Thymus (tissue), 11 donors: ENCODE results near the gene SPTSSB. TPM values are rescaled to one million over a fixed set of nuclear protein-coding genes. Genes with fewer than 3 reads are reported as not detected.

Source experiments
- DNase-seq, 9 donors: peaks; one replicate each; pipeline ENCODE4 v3.0.0-alpha.2; 2013; ENCODE audit warnings: low spot score in 9 of 9, low read depth in 6 of 9, missing footprints in 1 of 9
- H3K27ac ChIP-seq, 2 donors: one replicate each; pipeline ENCODE4 v1.5.1; 2013; ENCODE audit warnings: control low read depth in 1 of 2, low read depth in 1 of 2, low read length in 1 of 2, mild to moderate bottlenecking in 1 of 2, moderate library complexity in 1 of 2
- H3K27me3 ChIP-seq, 2 donors: one replicate each; pipeline ENCODE4 v1.5.1; 2013; ENCODE audit warnings: low read length in 1 of 2; ENCODE audit not compliant: control insufficient read depth in 2 of 2, insufficient read depth in 1 of 2
- H3K36me3 ChIP-seq, 2 donors: one replicate each; pipeline ENCODE4 v1.5.1; 2013; ENCODE audit warnings: low read length in 1 of 2, mild to moderate bottlenecking in 1 of 2, moderate library complexity in 1 of 2; ENCODE audit not compliant: control insufficient read depth in 2 of 2, insufficient read depth in 2 of 2
- H3K4me1 ChIP-seq, 2 donors: one replicate each; pipeline ENCODE4 v1.5.1; 2013; ENCODE audit warnings: low read length in 2 of 2; ENCODE audit not compliant: control insufficient read depth in 2 of 2, insufficient read depth in 2 of 2
- H3K4me3 ChIP-seq, 2 donors: one replicate each; pipeline ENCODE4 v1.5.1; 2013; ENCODE audit warnings: low read length in 2 of 2, control low read depth in 1 of 2, mild to moderate bottlenecking in 1 of 2
- H3K9me3 ChIP-seq, 2 donors: one replicate each; pipeline ENCODE4 v1.5.1; 2013; ENCODE audit warnings: low read length in 1 of 2, mild to moderate bottlenecking in 1 of 2; ENCODE audit not compliant: control insufficient read depth in 2 of 2, insufficient read depth in 1 of 2
- WGBS: extraction: QIAGEN DNeasy Blood & Tissue Kit; methylation state at CpG from one replicate; pipeline ENCODE4 v1.1.7; 2013; 5-methylcytosine and 5-hydroxymethylcytosine counted together
- polyA plus RNA-seq: library from polyadenylated mRNA; stranded (reverse); fragments of 200-250 nt; gene quantifications from one replicate; pipeline ENCODE4 v1.2.3, GENCODE V29; 2013
- total RNA-seq: library from RNA; stranded (reverse); fragments of 120-200 nt; gene quantifications from one replicate; pipeline ENCODE4 v1.2.4, GENCODE V29; 2013
- donor health status: healthy.

The SPTSSB gene
- total and polyA plus RNA-seq, 2 donors, result 0.52 to 3.3 TPM

DNA sequence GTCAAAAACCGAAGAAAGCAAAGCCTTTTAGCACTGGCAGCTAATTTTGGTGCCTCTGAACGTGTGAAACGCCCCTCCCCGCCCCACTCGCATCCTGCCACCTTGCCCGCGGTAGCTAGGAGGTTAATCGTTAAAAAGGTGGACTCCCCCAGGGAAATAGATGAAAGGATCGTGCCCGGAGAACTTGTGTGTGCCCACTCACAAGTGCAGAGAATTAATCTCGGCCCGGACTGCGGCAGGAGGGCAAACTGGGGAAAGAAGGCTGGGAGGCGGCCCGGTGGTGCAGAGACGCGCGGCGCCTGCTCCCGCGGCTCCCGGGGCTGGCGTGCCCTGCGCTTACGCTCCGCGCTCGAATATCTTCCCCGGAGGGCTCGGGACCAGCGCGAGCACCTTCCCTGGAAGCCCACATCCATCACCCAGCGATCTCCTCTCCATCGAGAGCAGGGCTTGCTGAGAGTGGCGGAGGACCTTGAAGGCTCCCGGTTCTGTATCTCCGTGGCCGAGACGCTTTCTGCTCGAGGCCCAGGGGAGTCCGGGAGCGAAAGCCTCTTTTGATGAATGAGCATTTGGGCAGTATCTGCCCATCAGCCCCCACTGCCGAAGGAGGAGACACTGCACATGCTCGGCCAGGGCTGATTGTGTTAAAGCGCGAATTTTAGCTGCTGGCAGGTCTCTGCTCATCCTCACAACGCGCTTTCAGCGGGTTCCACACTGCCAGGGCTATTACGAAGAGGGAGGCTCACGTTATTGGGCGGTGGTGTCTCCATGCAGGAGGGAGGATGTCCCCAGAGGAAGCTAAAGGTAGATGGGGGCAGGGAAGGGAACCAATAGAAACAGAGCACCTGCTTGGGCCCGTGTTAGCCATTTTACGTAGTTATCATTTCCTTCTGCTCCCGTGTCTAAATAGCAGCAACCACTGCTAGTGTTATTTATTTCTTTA lies 1.3 kb upstream of the SPTSSB start:
- H3K9me3 ChIP-seq, result peaks cover 0 to 10% of the 10 kb centered on the region in 2 donors
- WGBS, result 4% methylated on average over 55 of the region's 55 CpGs
- H3K27me3 ChIP-seq, result peaks cover 26 to 73% of the 10 kb centered on the region in 2 donors
- no peak overlapping the region for H3K27ac ChIP-seq
- no peaks in the 10 kb centered on the region for H3K36me3 ChIP-seq
- peak overlapping the region; percentile 24 to 26 for H3K4me3 ChIP-seq
- peak in 1 of 9 donors; percentile 42 for DNase-seq
- peaks cover 0 to 16% of the 10 kb centered on the region in 2 donors for H3K4me1 ChIP-seq

DNA sequence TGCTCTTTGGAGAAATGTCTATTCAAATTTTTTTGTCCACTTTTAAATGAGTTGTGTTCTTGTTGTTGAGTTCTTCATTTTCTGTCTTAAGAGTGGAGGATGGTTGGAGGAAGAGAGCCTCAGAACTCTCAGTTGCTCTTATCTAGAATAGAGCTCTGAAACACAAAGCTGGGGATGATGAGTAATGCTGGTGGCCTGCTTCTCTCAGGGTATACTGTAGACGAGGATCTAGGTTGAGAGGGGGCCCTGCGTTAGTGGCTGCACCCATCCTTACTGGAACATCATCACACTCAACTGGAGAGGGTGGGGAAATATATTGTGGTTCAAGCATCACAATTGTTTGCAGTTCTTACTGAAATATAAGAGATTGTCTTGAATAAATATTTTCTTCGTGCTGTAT lies 1.8 kb downstream of the SPTSSB start:
- no peak for DNase-seq

DNA sequence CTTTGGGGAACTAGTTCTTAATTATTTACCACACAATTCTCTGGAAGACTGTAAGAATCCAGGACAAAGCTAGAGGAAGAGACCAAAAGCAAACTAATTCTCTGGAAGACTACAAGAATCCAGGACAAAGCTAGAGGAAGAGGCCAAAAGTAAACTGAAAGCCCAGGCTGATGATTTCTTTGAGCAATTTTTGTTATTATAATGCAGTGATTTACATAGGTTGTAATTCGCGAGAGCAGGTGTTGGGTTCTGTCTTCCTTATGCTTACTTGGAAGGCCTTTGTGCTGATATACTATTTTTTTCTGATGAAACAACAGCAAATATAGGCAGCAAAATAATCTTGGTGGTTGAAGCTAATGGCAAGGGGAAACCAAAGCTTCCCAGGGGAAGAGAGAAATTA lies 5.2 kb downstream of the SPTSSB start:
- H3K27me3 ChIP-seq, result peaks cover 0 to 29% of the 10 kb centered on the region in 2 donors
- WGBS, result 91% methylated on average over 2 of the region's 2 CpGs
- no peak for DNase-seq
- no peaks in the 10 kb centered on the region for H3K9me3 ChIP-seq
- H3K4me3 ChIP-seq, result no peak overlapping the region
- H3K27ac ChIP-seq, result no peak overlapping the region
- no peaks in the 10 kb centered on the region for H3K4me1 ChIP-seq
- no peaks in the 10 kb centered on the region for H3K36me3 ChIP-seq

More for the DNA sequence above, 1.8 kb downstream of the SPTSSB start:
- H3K27me3 ChIP-seq, result peaks cover 23 to 63% of the 10 kb centered on the region in 2 donors
- H3K36me3 ChIP-seq, result no peaks in the 10 kb centered on the region
- H3K4me1 ChIP-seq, result peaks cover 0 to 16% of the 10 kb centered on the region in 2 donors
- 78% methylated on average over 3 of the region's 3 CpGs for WGBS
- peaks cover 0 to 10% of the 10 kb centered on the region in 2 donors for H3K9me3 ChIP-seq
- H3K4me3 ChIP-seq, result no peak overlapping the region
- H3K27ac ChIP-seq, result no peak overlapping the region

DNA sequence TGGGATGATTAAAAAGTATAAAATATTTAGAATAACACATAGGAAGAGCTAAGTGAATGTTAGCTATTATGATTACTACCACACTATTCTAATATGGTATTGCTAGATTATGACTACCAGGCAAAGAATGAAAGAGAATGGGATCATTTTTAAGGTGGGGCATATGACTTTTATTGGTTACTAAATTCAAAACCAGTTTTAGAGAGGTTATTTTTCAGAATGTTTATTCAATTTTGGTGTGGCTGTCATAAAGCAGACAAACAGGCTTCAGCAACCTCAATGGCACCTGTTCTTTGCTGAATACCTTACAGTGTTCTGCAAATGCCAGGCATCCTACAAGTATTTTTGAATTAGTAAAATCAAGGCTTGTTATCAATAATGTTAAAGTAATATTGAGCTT lies 12.8 kb downstream of the SPTSSB start:
- no peaks in the 10 kb centered on the region for H3K9me3 ChIP-seq
- H3K27me3 ChIP-seq, result no peaks in the 10 kb centered on the region
- no peaks in the 10 kb centered on the region for H3K36me3 ChIP-seq
- DNase-seq, result no peak
- H3K27ac ChIP-seq, result no peak overlapping the region
- H3K4me3 ChIP-seq, result no peak overlapping the region
- no peaks in the 10 kb centered on the region for H3K4me1 ChIP-seq

- no peak for DNase-seq
- Histone ChIP-seq H3K36me3 (no peaks in the 10 kb centered on the region), H3K27ac (no peak overlapping the region), H3K9me3 (no peaks in the 10 kb centered on the region), H3K4me3 (no peak overlapping the region), H3K27me3 (no peaks in the 10 kb centered on the region), H3K4me1 (no peaks in the 10 kb centered on the region)
- WGBS, result 93% methylated on average over 1 of the region's 1 CpG
Measured at GRCh38 chr3:161356287-161356686, 15.0 kb downstream of the SPTSSB start.

GRCh38 chr3:161355508-161355907 lies 15.8 kb downstream of the SPTSSB start:
- H3K27me3 ChIP-seq, result no peaks in the 10 kb centered on the region
- no peaks in the 10 kb centered on the region for H3K36me3 ChIP-seq
- 93% methylated on average over 1 of the region's 1 CpG for WGBS
- DNase-seq, result no peak
- no peak overlapping the region for H3K4me3 ChIP-seq
- H3K9me3 ChIP-seq, result no peaks in the 10 kb centered on the region
- no peaks in the 10 kb centered on the region for H3K4me1 ChIP-seq
- H3K27ac ChIP-seq, result no peak overlapping the region

DNA sequence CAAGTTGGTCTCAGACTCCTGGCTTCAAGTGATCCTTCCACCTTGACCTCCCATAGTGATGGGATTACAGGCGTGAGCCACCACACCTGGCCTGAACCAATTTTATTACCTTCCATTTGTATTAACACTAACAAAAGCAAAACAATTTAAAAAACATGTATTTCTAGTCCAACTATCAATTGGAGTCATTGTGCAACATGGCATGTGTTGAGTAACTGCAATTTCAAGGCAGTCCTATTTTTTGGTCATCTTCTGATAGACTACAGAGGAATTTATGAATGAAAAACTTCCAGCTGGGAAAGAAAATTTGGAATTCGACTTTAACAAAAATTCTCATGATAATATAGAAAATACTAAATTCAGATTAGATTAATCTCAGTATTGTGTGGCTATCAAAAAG lies 16.8 kb downstream of the SPTSSB start:
- Histone ChIP-seq H3K27ac (no peak overlapping the region), H3K36me3 (no peaks in the 10 kb centered on the region), H3K27me3 (no peaks in the 10 kb centered on the region), H3K9me3 (no peaks in the 10 kb centered on the region), H3K4me3 (no peak overlapping the region), H3K4me1 (no peaks in the 10 kb centered on the region)
- WGBS, result 92% methylated on average over 2 of the region's 2 CpGs
- no peak for DNase-seq

DNA sequence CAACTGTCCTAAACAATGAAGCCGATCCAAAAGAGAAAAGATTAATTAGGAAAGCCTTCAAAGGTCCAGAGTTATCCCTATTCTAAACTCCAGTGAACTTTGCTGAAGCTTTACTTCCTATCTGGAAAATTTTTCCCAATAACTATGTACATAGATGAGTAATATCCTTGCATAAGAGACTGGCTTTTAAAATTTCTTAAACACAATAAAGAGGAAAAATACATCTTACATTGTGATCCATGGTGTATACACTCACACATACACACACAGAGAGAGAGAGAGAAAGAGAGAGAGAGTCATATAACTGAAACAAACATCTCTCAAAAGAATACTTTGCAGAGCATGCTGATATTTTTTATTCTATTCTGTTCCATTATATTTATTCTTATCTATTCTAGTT lies 20.0 kb downstream of the SPTSSB start:
- no peaks in the 10 kb centered on the region for H3K36me3 ChIP-seq
- DNase-seq, result no peak
- no peaks in the 10 kb centered on the region for H3K27me3 ChIP-seq
- H3K27ac ChIP-seq, result no peak overlapping the region
- no peak overlapping the region for H3K4me3 ChIP-seq
- 50% methylated on average over 1 of the region's 1 CpG for WGBS
- H3K9me3 ChIP-seq, result no peaks in the 10 kb centered on the region
- H3K4me1 ChIP-seq, result no peaks in the 10 kb centered on the region

DNA sequence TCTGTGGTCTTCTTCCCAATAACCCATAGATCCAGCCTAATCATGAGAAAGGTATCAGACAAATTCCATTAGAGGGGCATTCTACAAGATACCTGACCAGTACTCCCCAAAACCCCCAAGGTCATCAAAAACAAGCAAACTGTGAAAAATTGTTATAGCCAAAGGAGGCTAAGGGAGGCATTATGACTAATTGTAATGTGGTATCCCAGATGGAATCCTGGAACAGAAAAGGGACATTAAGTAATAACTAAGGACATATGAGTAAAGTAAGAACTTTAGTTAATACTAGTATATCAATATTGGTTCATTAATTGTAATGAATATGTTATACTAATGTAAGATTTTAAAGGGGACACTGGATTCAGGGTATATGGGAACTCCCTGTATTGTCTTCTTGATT lies 20.4 kb downstream of the SPTSSB start:
- H3K27me3 ChIP-seq, result no peaks in the 10 kb centered on the region
- no peaks in the 10 kb centered on the region for H3K4me1 ChIP-seq
- H3K9me3 ChIP-seq, result no peaks in the 10 kb centered on the region
- H3K36me3 ChIP-seq, result no peaks in the 10 kb centered on the region
- H3K27ac ChIP-seq, result no peak overlapping the region
- no peak overlapping the region for H3K4me3 ChIP-seq
- DNase-seq, result no peak
